Stimulated activated CD8-positive, alpha-beta memory T cell treated with anti-CD3 and anti-CD28 coated beads, Interleukin-2, amount 100 ng/mL, for 1 hour (primary cell): ENCODE data around the gene EBF3.

Source experiments
- DNase-seq, 2 donors: peaks; one replicate each; pipeline ENCODE4 v3.0.0-alpha.2; 2020; ENCODE audit warnings: low read depth in 2 of 2

Gene EBF3

GRCh38 chr10:129873351-129873750 lies 90.7 kb downstream of the EBF3 start:
- DNase-seq, result no peak

DNA sequence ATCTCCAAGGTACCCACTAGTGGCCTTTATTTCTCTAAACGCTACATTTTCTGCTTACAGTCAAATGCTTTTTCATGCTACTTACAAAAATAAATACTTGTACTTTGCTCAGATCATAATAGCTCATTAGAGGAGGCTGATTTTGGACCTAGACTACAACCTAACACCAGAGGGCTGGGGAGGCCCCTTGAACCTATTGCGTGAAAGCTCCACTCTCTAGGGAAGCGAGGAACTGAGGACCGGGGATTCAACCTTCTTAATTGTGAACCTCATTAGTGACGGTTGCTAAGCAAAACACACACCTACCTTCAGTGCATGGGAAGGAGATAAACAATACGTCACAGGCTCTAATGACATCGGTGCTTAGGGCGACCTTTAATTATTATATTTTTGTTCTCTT lies 92.1 kb downstream of the EBF3 start:
- DNase-seq, result no peak

GRCh38 chr10:129870961-129871621 lies 93.0 kb downstream of the EBF3 start:
- DNase-seq, result no peak

DNA sequence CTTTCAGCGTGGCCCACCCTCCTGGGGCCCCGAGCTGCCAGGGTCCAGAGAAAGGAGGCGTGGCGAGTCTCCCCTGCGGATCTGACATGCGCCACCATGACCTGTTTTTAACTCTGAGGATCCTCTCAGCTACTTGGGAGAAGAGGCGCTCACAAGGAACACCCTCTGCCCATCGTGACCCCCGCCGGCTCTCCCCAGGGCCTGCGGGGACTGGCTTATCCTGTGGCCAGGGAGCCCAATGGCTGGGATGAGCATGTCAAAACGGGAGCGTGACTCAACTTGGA lies 93.7 kb downstream of the EBF3 start:
- no peak for DNase-seq

- no peak for DNase-seq
Observed at GRCh38 chr10:129869596-129870473, 94.2 kb downstream of the EBF3 start.

- no peak for DNase-seq
Observed at GRCh38 chr10:129868449-129869035, 95.5 kb downstream of the EBF3 start.

- no peak for DNase-seq
Observed at GRCh38 chr10:129867631-129868179, 96.4 kb downstream of the EBF3 start.

- DNase-seq, result no peak
Observed at GRCh38 chr10:129866894-129867293, 97.2 kb downstream of the EBF3 start.

- no peak for DNase-seq
Observed at GRCh38 chr10:129865960-129866359, 98.1 kb downstream of the EBF3 start.

- DNase-seq, result no peak
Observed at GRCh38 chr10:129865413-129865812, 98.7 kb downstream of the EBF3 start.

- DNase-seq, result no peak
Observed at GRCh38 chr10:129864601-129865126, 99.4 kb downstream of the EBF3 start.

GRCh38 chr10:129864082-129864481 lies 100.0 kb downstream of the EBF3 start:
- no peak for DNase-seq

- no peak for DNase-seq
Observed at GRCh38 chr10:129863201-129863663, 100.8 kb downstream of the EBF3 start.

- DNase-seq, result no peak
Observed at GRCh38 chr10:129861776-129862531, 102.1 kb downstream of the EBF3 start.

DNA sequence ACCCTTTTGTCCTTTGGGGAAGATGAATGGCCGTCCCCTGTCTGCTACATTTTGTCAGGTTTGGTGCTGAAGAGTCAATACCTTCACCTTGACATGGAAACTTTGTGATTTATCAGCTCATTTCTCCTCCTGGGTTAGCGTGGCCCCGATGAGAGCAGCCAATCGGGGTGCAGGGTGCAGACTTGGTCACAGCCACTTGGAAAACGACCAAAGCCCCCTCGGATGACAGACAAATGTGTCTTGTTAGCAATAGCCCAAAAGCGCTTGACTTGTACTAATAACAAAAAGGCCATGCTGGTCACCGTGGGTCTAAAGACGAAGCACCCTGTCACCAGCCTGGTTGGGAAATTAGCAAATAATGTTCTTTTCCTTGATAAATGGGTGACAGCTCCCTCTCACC lies 103.7 kb downstream of the EBF3 start:
- no peak for DNase-seq

- DNase-seq, result no peak
Observed at GRCh38 chr10:129859536-129859935, 104.5 kb downstream of the EBF3 start.

- no peak for DNase-seq
Observed at GRCh38 chr10:129857242-129857960, 106.7 kb downstream of the EBF3 start.

DNA sequence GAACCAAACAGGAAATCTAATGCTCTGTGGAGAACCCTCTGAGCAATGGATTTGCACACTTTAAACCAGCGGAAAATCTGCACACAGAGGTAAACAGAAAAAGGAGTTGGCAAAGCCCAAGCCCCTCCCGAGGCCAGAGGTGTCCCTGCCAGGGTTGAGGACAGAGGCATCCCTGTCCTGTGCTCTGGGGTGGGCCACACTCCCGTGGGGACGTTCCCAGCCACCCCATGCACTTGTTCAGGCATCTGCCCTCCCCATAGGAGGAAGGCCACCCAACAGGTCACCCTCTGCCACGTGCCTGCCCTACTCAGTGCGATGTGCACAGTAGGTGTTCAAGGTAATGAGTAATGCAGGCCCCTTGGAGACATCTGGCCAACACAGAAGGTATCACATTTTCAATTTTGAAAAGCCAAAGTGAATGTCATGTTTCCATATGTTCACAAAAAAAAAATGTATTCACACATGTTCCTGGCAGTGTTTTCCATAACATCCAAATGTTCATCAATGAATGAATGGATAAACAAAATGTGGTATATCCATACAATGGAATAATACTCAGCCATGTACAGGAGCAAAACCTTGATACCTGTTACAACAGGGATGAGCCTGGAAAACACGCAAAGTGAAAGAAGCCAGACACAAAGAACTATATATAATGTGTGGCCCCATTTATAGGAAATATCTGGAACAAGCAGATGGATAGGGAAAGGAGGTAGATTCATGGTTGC lies 108.1 kb downstream of the EBF3 start:
- no peak for DNase-seq

DNA sequence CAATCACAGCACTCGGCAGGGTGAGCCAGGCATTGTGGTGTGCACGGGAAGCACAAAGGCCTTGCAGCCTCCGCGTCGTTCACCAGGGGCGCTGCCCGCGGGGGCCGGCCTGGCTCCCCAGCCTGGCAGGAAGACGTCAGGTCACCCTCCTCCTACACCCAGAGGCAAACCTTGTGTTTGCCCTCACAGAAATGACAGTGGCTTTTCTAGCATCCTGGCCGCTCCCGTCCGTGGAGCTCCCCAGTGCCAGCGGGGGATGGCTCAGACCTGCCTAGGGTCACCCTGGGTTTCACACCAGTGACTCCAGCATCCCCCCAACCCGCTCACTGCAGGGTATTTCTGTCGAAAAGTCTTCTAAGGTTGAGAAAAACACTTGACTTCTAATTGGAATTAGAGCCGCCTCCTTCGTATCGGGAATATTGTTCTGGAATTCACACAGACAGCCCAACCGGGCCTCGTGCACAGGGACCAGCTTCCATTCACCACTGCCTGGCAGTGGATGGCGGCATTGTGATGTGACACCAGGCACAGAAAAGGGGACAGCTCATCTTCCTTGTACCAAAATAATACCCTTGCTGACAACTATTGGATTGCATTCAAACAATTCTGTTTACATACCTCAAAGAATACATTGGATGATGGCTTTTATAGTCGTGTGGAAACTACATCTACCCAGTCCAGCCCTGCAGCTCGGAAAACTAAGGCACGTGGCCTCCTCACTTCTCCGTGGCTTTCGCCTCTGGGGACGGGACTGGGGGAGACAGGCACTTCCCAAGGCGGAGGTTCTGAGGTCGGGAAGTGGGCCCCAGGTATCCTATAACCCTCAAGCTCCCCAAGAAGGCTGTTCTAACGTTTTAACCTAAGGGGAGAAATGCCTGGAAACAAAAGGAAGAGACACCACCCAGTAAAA lies 109.0 kb downstream of the EBF3 start:
- DNase-seq, result no peak
